ENCODE measurements around the gene SEC31B.

The SEC31B gene

DNA sequence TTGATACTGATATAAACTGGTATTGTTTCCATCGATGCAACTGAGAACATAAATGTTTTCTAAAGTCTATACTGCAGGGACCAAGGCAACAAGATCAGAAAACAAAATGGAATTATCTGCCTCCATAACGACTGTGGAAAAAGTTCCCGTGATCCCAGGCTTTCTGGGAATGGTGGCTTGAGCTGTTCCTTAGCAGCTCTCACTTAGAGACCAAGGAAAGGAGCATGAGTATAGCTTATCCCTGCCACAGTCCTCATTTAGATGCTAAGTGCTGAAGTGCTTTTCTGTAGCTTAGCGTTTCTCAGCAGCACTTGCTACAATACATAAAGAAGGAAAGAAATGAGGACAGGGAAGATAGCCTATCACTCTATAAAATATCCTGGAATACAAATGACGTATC is 51.3 kb downstream of the SEC31B start:
- TF ChIP-seq TEAD4 (IDR thresholded peaks at IDR 0.05) (no peak), EP300 (IDR thresholded peaks at IDR 0.05; ENCODE audit: borderline replicate concordance) (no peak), ZBTB7A (IDR thresholded peaks at IDR 0.05; ENCODE audit: low read depth) (no peak), FOXM1 (IDR thresholded peaks at IDR 0.05; ENCODE audit: borderline replicate concordance, low read depth) (no peak), RAD21 (IDR thresholded peaks at IDR 0.05; ENCODE audit: low read depth) (no peak)
- TF ChIP-seq, protein P1, sequence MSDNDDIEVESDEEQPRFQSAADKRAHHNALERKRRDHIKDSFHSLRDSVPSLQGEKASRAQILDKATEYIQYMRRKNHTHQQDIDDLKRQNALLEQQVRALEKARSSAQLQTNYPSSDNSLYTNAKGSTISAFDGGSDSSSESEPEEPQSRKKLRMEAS (IDR thresholded peaks at IDR 0.05): no peak

DNA sequence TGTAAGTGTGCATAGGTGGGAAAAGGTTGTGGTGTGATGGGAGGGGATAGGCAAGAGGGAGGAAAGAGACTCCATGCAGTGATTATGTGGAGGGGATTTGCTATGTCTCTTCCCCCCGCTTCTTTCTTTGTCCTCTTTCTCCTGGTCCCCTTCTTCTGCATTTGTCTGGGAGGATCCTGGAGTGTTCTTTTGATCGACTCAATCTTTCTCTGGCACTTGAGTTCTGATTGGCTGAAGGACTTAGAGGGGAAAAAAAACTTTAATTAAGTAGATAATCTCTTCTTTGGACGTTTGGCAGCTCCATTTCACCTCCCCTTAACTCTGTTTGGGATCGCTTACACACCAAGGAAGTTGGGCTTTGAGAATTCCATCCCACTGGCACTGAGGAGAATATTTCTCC is 57.0 kb downstream of the SEC31B start, which contains the start of gene WNT8B:
WNT8B (plus strand) TSS at position 301 of the 400 bp plus-strand sequence. CDS start 160 bp downstream, outside the sequence.
- TF ChIP-seq, protein P1 (IDR thresholded peaks at IDR 0.05): no peak
- no peak for TF ChIP-seq EP300 (IDR thresholded peaks at IDR 0.05; ENCODE audit: borderline replicate concordance)
- TF ChIP-seq CREB1 (IDR thresholded peaks at IDR 0.05; ENCODE audit: low read depth): no peak
- TF ChIP-seq YY1 (IDR thresholded peaks at IDR 0.05; ENCODE audit: low read depth): no peak
- TF ChIP-seq FOXM1 (IDR thresholded peaks at IDR 0.05; ENCODE audit: borderline replicate concordance, low read depth): no peak
- TF ChIP-seq TAF1 (IDR thresholded peaks at IDR 0.05; ENCODE audit: low read depth): no peak
- TF ChIP-seq CEBPB (IDR thresholded peaks at IDR 0.05): no peak

DNA sequence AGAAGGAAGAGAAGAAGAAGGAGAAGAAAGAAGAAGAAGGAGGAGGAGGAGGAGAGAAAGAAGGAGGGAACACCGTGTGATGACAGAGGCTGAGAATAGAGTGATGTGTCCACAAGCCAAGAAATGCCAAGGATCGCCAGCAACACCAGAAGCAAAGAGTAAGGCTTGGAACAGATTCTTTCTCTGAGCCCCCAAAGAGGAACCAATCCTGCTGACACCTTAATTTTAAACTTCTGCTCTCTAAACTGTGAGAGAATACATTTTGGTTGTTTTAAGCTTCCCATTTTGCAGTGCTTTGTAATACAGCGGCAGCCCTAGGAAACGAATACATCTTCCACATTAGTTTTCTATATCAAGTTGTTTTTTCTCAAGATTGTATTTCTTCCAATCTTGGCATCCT is 70.7 kb downstream of the SEC31B start:
- TF ChIP-seq YY1 (IDR thresholded peaks at IDR 0.05; ENCODE audit: low read depth) (no peak), RAD21 (IDR thresholded peaks at IDR 0.05; ENCODE audit: low read depth) (no peak), ZBTB7A (IDR thresholded peaks at IDR 0.05; ENCODE audit: low read depth) (no peak), TAF1 (IDR thresholded peaks at IDR 0.05; ENCODE audit: low read depth) (no peak), TEAD4 (IDR thresholded peaks at IDR 0.05) (no peak), CEBPB (IDR thresholded peaks at IDR 0.05) (no peak), EGR1 (IDR thresholded peaks at IDR 0.05) (no peak), FOXM1 (IDR thresholded peaks at IDR 0.05; ENCODE audit: borderline replicate concordance, low read depth) (no peak)
- TF ChIP-seq, protein P1 (IDR thresholded peaks at IDR 0.05): no peak
- TF ChIP-seq, protein P2, sequence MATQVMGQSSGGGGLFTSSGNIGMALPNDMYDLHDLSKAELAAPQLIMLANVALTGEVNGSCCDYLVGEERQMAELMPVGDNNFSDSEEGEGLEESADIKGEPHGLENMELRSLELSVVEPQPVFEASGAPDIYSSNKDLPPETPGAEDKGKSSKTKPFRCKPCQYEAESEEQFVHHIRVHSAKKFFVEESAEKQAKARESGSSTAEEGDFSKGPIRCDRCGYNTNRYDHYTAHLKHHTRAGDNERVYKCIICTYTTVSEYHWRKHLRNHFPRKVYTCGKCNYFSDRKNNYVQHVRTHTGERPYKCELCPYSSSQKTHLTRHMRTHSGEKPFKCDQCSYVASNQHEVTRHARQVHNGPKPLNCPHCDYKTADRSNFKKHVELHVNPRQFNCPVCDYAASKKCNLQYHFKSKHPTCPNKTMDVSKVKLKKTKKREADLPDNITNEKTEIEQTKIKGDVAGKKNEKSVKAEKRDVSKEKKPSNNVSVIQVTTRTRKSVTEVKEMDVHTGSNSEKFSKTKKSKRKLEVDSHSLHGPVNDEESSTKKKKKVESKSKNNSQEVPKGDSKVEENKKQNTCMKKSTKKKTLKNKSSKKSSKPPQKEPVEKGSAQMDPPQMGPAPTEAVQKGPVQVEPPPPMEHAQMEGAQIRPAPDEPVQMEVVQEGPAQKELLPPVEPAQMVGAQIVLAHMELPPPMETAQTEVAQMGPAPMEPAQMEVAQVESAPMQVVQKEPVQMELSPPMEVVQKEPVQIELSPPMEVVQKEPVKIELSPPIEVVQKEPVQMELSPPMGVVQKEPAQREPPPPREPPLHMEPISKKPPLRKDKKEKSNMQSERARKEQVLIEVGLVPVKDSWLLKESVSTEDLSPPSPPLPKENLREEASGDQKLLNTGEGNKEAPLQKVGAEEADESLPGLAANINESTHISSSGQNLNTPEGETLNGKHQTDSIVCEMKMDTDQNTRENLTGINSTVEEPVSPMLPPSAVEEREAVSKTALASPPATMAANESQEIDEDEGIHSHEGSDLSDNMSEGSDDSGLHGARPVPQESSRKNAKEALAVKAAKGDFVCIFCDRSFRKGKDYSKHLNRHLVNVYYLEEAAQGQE (IDR thresholded peaks at IDR 0.05; ENCODE audit: low read depth): no peak

DNA sequence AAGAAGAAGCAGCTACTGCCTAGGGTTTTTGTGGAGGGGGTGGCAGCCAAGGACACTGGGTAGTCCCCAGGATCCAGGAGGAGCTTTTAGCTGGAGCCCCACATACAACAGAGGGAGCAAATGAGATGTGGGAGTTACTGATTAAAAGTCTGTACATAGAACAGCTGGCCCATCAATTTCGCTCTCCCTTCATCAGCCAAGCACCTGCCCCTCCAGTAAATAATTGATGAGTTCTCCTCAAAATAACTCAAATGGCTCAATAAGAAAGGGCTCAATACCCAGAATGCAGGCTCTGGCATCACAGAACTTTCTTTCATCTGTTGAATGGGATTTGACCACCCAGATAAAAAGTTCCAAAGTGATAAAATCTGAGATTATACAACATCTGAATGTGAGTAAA is 72.0 kb downstream of the SEC31B start:
- no peak for TF ChIP-seq EP300 (IDR thresholded peaks at IDR 0.05; ENCODE audit: borderline replicate concordance)
- TF ChIP-seq TAF1 (IDR thresholded peaks at IDR 0.05; ENCODE audit: low read depth): no peak
- TF ChIP-seq CEBPB (IDR thresholded peaks at IDR 0.05): no peak
- TF ChIP-seq ZBTB7A (IDR thresholded peaks at IDR 0.05; ENCODE audit: low read depth): no peak
- no peak for TF ChIP-seq CREB1 (IDR thresholded peaks at IDR 0.05; ENCODE audit: low read depth)
- no peak for TF ChIP-seq TCF12 (IDR thresholded peaks at IDR 0.05; ENCODE audit: low read depth)
- TF ChIP-seq, protein P1 (IDR thresholded peaks at IDR 0.05): no peak
- TF ChIP-seq, protein P2 (IDR thresholded peaks at IDR 0.05; ENCODE audit: low read depth): no peak
- no peak for TF ChIP-seq YY1 (IDR thresholded peaks at IDR 0.05; ENCODE audit: low read depth)
- TF ChIP-seq EGR1 (IDR thresholded peaks at IDR 0.05): no peak
- no peak for TF ChIP-seq RAD21 (IDR thresholded peaks at IDR 0.05; ENCODE audit: low read depth)
- TF ChIP-seq NFIC (IDR thresholded peaks at IDR 0.05): no peak
- TF ChIP-seq FOXM1 (IDR thresholded peaks at IDR 0.05; ENCODE audit: borderline replicate concordance, low read depth): no peak
- TF ChIP-seq, protein P3, sequence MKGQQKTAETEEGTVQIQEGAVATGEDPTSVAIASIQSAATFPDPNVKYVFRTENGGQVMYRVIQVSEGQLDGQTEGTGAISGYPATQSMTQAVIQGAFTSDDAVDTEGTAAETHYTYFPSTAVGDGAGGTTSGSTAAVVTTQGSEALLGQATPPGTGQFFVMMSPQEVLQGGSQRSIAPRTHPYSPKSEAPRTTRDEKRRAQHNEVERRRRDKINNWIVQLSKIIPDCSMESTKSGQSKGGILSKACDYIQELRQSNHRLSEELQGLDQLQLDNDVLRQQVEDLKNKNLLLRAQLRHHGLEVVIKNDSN (IDR thresholded peaks at IDR 0.05): no peak
- TF ChIP-seq TEAD4 (IDR thresholded peaks at IDR 0.05): no peak

DNA sequence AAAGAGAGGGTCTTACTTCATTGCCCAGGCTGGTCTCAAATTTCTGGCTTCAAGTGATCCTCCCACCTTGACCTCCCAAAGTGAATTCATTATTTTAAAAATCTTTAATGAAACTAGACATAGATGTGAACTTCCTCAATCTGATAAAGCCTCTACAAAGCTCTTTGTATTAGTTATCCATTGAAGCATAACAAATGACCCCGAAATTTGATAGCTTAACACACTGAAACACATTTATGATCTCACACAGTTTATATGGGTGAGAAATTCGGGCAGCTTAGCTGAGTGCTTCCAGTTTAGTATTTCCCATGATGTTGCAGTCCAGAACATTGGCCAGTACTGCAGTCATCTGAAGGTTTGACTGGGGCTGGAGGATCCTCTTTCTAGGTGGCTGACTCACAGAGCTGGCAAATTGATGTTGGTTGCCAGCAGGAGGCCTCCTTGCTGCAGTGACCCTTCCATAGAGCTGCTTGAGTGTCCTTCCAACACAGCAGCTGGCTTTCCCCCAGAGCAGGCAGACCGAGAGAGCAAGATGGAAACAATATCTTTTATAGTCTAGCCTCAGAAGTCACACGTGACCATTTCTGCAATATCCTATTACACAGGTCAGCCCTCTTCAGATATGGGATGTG is 73.4 kb downstream of the SEC31B start:
- TF ChIP-seq, protein P3 (IDR thresholded peaks at IDR 0.05): peak; percentile 52
- TF ChIP-seq EGR1 (IDR thresholded peaks at IDR 0.05): no peak

DNA sequence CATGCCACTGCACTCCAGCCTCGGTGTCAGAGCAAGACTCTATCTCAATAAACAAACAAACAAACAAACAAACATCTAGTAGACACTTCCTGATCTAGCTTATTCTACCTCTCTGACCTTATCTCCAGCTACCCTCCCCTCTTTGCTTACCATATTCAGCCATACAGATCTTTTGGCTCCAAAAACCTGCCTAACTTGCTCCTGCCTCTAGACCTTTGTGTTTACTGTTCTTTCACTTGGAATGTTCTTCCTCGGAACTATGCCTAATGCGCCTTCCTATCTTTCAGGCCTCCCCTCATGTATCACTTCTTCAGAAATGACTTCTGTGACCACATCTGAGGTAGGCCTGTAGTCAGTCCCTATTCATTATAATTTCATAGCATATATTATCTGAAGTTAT is 77.1 kb downstream of the SEC31B start:
- TF ChIP-seq TEAD4 (IDR thresholded peaks at IDR 0.05) (no peak), RAD21 (IDR thresholded peaks at IDR 0.05; ENCODE audit: low read depth) (no peak), YY1 (IDR thresholded peaks at IDR 0.05; ENCODE audit: low read depth) (no peak)

Data from Ishikawa (cell line).